HG03575 (cell line): ENCODE measurements around the gene WWOX.

Experiments used
- ATAC-seq: cut with Tn5 transposase; IDR thresholded peaks from one replicate; pipeline ENCODE4 v1.9.1; 2021; ENCODE audit not compliant: unreplicated experiment, insufficient number of reproducible peaks, low FRiP score; ENCODE audit errors: extremely low read depth

Gene WWOX

GRCh38 chr16:78659668-78660217 is 560.3 kb downstream of the WWOX start:
- ATAC-seq = no peak

- no peak for ATAC-seq
Measured at GRCh38 chr16:78660795-78661194, 561.3 kb downstream of the WWOX start.

- ATAC-seq = no peak
Measured at GRCh38 chr16:78663690-78664089, 564.2 kb downstream of the WWOX start.

GRCh38 chr16:78664811-78665772 is 565.6 kb downstream of the WWOX start:
- no peak for ATAC-seq

GRCh38 chr16:78666318-78666717 is 566.9 kb downstream of the WWOX start:
- ATAC-seq = no peak

GRCh38 chr16:78667675-78668074 is 568.2 kb downstream of the WWOX start:
- no peak for ATAC-seq

- ATAC-seq = no peak
Measured at GRCh38 chr16:78668393-78668792, 568.9 kb downstream of the WWOX start.

GRCh38 chr16:78669994-78670393 is 570.5 kb downstream of the WWOX start:
- ATAC-seq = no peak

- ATAC-seq = no peak
Measured at GRCh38 chr16:78672779-78673556, 573.5 kb downstream of the WWOX start.

GRCh38 chr16:78673884-78674283 is 574.4 kb downstream of the WWOX start:
- ATAC-seq = no peak

GRCh38 chr16:78675312-78675711 is 575.9 kb downstream of the WWOX start:
- no peak for ATAC-seq

GRCh38 chr16:78675951-78676792 is 576.7 kb downstream of the WWOX start:
- no peak for ATAC-seq

- no peak for ATAC-seq
Measured at GRCh38 chr16:78677181-78677731, 577.8 kb downstream of the WWOX start.

- no peak for ATAC-seq
Measured at GRCh38 chr16:78679546-78679945, 580.1 kb downstream of the WWOX start.

- no peak for ATAC-seq
Measured at GRCh38 chr16:78681743-78682142, 582.3 kb downstream of the WWOX start.

GRCh38 chr16:78684030-78684611 is 584.7 kb downstream of the WWOX start:
- ATAC-seq = no peak

- ATAC-seq = no peak
Measured at GRCh38 chr16:78684655-78685375, 585.4 kb downstream of the WWOX start.

GRCh38 chr16:78686601-78687000 is 587.1 kb downstream of the WWOX start:
- no peak for ATAC-seq
